NCI-H524 (cell line): ENCODE measurements around the gene LPIN1.

Experiments
- DNase-seq, 2 experiments: peaks; one replicate each; lab custom pipeline; 2025; lab: John Stamatoyannopoulos, UW

LPIN1 gene

GRCh38 chr2:11746376-11746806 lies at the start of gene LPIN1:
Gene LPIN1, plus strand, starts transcription at chr2:11746632. Its CDS starts 18,910 bp downstream, at chr2:11765542.
- DNase-seq: peak; percentile 65 to 89

GRCh38 chr2:11696736-11697102 lies 49.7 kb upstream of the LPIN1 start:
- no peak for DNase-seq

- DNase-seq: peak; percentile 30 to 84
These were observed 49.1 kb upstream of the LPIN1 start for GRCh38 chr2:11697103-11697871.

GRCh38 chr2:11698009-11698922 lies 48.2 kb upstream of the LPIN1 start:
- DNase-seq: peak; percentile 90 to 98

GRCh38 chr2:11699686-11700670 lies 46.5 kb upstream of the LPIN1 start:
- DNase-seq: peak in 1 of 2 experiments; percentile 36

- peak in 1 of 2 experiments; percentile 69 for DNase-seq
These were observed 45.2 kb upstream of the LPIN1 start for GRCh38 chr2:11701206-11701605.

GRCh38 chr2:11701751-11702301 lies 44.6 kb upstream of the LPIN1 start:
- DNase-seq: peak; percentile 88 to 96

- no peak for DNase-seq
These were observed 43.5 kb upstream of the LPIN1 start for GRCh38 chr2:11702946-11703345.

GRCh38 chr2:11703700-11704099 lies 42.7 kb upstream of the LPIN1 start:
- DNase-seq: no peak

GRCh38 chr2:11705063-11705462 lies 41.4 kb upstream of the LPIN1 start:
- no peak for DNase-seq

- DNase-seq: no peak
These were observed 40.7 kb upstream of the LPIN1 start for GRCh38 chr2:11705711-11706110.

- DNase-seq: no peak
These were observed 38.3 kb upstream of the LPIN1 start for GRCh38 chr2:11708106-11708505.

- no peak for DNase-seq
These were observed 37.1 kb upstream of the LPIN1 start for GRCh38 chr2:11709293-11709692.

- no peak for DNase-seq
These were observed 36.2 kb upstream of the LPIN1 start for GRCh38 chr2:11710210-11710609.

GRCh38 chr2:11710632-11711353 lies 35.6 kb upstream of the LPIN1 start:
- no peak for DNase-seq

- DNase-seq: no peak
These were observed 35.1 kb upstream of the LPIN1 start for GRCh38 chr2:11711354-11711716.

- DNase-seq: no peak
These were observed 34.7 kb upstream of the LPIN1 start for GRCh38 chr2:11711751-11712150.

- DNase-seq: no peak
These were observed 33.6 kb upstream of the LPIN1 start for GRCh38 chr2:11712866-11713265.

- DNase-seq: no peak
These were observed 32.6 kb upstream of the LPIN1 start for GRCh38 chr2:11713815-11714214.

GRCh38 chr2:11715987-11716652 lies 30.3 kb upstream of the LPIN1 start:
- no peak for DNase-seq
